Natural killer cell (primary cell): Measurements from ENCODE around the gene GFOD1. TPM values are rescaled to one million over a fixed set of nuclear protein-coding genes. Genes with fewer than 3 reads are reported as not detected.

Experiments used
- ATAC-seq, 3 donors: fragments of 150-1000 bp in 2 of 3; fragments of 200-7000 bp in 1 of 3; cut with Tn5 transposase; 1 replicate in 1 of 3; 2 replicates in 2 of 3; pipeline ENCODE4 v1.10.0; 2021; ENCODE audit warnings: mild to moderate bottlenecking in 2 of 3, moderate library complexity in 2 of 3
- DNase-seq, 2 donors: peaks; one replicate each; pipeline versions ENCODE4 v3.0.0 to v3.0.0-alpha.2; 2013 to 2021; ENCODE audit warnings: mixed read lengths in 1 of 2
- H3K27ac ChIP-seq: one replicate; pipeline ENCODE4 v1.5.1; 2013; ENCODE audit warnings: mild to moderate bottlenecking, low read length
- H3K27me3 ChIP-seq: one replicate; pipeline ENCODE4 v1.6.1; 2013; ENCODE audit warnings: low read length; ENCODE audit not compliant: control insufficient read depth, insufficient read depth
- H3K36me3 ChIP-seq: one replicate; pipeline ENCODE4 v1.6.1; 2013; ENCODE audit warnings: low read length; ENCODE audit not compliant: control insufficient read depth, insufficient read depth
- H3K4me1 ChIP-seq: one replicate; pipeline ENCODE4 v1.6.1; 2013; ENCODE audit warnings: low read length; ENCODE audit not compliant: control insufficient read depth, insufficient read depth
- H3K4me3 ChIP-seq: one replicate; pipeline ENCODE4 v1.5.1; 2013; ENCODE audit warnings: low read length
- H3K9me3 ChIP-seq: one replicate; pipeline ENCODE4 v1.6.1; 2013; ENCODE audit warnings: low read length; ENCODE audit not compliant: control insufficient read depth, insufficient read depth
- H3K27ac Mint-ChIP-seq, 2 donors: one replicate each; pipeline ENCODE4 v1.8.0; 2022; ENCODE audit warnings: mild to moderate bottlenecking in 2 of 2, mixed read lengths in 2 of 2, moderate library complexity in 1 of 2
- H3K27me3 Mint-ChIP-seq, 2 donors: one replicate each; pipeline ENCODE4 v1.8.0; 2022; ENCODE audit warnings: low read depth in 2 of 2, mixed read lengths in 2 of 2
- H3K36me3 Mint-ChIP-seq: one replicate; pipeline ENCODE4 v1.8.0; 2022; ENCODE audit warnings: mixed read lengths
- H3K4me1 Mint-ChIP-seq, 2 donors: one replicate each; pipeline ENCODE4 v1.8.0; 2022; ENCODE audit warnings: mixed read lengths in 2 of 2
- H3K4me3 Mint-ChIP-seq: one replicate; pipeline ENCODE4 v1.8.0; 2022; ENCODE audit warnings: mild to moderate bottlenecking, moderate library complexity, mixed read lengths
- H3K9me3 Mint-ChIP-seq, 2 donors: one replicate each; pipeline ENCODE4 v1.8.0; 2022; ENCODE audit warnings: mixed read lengths in 2 of 2
- WGBS: methylation state at CpG from one replicate; pipeline ENCODE4 v1.1.7; 2013; ENCODE audit warnings: missing lambda C conversion rate; ENCODE audit not compliant: insufficient coverage; 5-methylcytosine and 5-hydroxymethylcytosine counted together
- intact Hi-C: fragments of 100-400 bp; cut with micrococcal nuclease; formaldehyde crosslinking; loops from one replicate; pipeline ENCODE4 v1.14.2; 2022
- total RNA-seq, 4 donors: library from RNA; stranded (reverse); fragments of 120-200 nt in 1 of 4; gene quantifications; one replicate each; pipeline versions ENCODE4 v1.2.3 to v1.2.4, GENCODE V29; 2013 to 2022
- TF ChIP-seq, protein P1 (sequence below): fragments of 200-600 bp; IDR thresholded peaks from one replicate; pipeline ENCODE4 v1.8.0; 2022; ENCODE audit warnings: antibody characterized with exemption

The GFOD1 gene
- total RNA-seq, 3 donors from 2014 or later (not counting 1 experiment from before 2014, with no cell fraction given): 59.7 to 74.5 (median 71.2) TPM

DNA sequence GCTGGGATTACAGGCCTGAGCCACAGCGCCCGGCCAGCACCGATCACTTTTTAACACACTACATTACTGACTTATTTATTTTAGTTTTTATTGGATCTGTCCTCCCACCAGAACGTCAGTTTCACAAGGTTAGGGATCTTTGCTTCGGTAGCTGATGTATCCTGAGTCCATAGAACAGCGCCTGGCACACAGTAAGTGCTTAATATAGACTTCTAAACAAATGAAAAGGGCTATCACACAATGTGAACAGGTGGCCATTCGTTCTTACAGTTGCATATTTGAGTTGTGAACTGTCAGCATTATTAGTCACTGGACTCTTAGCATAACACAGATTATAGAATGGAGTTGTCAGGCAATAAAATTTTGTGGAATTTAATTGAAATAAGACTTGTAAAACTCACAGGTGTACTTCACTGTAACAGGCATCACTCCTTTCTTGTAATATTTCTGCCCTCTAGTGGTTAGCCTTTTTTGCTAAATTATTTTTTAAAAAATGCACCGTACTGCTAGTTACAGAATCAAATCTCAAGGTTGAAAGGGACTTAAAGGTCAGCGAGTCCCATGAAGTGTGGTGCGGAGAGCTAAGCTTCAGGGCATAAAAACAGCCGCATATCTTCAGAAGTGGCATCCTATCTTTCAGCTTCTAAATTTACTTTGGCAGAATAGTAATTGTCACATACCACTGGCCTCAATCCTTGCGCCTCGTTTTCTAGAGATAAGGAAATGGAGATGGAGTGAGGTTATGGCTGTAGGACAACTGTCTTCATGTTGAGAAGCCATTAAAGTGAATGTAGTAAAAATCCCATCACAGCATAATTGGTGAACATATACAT lies 155.7 kb downstream of the GFOD1 start:
- no peaks in the 10 kb centered on the region for H3K27me3 Mint-ChIP-seq
- peak overlapping the region in 1 of 2 donors; percentile 12 for H3K27ac Mint-ChIP-seq
- DNase-seq (peak in 1 of 2 donors; percentile 55), ATAC-seq (no peak)
- no peak overlapping the region for H3K27ac ChIP-seq
- no peaks in the 10 kb centered on the region for H3K36me3 ChIP-seq
- peaks cover 19 to 21% of the 10 kb centered on the region in 2 donors for H3K4me1 Mint-ChIP-seq
- no peaks in the 10 kb centered on the region for H3K36me3 Mint-ChIP-seq
- H3K9me3 Mint-ChIP-seq: no peaks in the 10 kb centered on the region
- H3K4me1 ChIP-seq: peaks cover 12% of the 10 kb centered on the region
- no peaks in the 10 kb centered on the region for H3K27me3 ChIP-seq
- TF ChIP-seq, protein P1, sequence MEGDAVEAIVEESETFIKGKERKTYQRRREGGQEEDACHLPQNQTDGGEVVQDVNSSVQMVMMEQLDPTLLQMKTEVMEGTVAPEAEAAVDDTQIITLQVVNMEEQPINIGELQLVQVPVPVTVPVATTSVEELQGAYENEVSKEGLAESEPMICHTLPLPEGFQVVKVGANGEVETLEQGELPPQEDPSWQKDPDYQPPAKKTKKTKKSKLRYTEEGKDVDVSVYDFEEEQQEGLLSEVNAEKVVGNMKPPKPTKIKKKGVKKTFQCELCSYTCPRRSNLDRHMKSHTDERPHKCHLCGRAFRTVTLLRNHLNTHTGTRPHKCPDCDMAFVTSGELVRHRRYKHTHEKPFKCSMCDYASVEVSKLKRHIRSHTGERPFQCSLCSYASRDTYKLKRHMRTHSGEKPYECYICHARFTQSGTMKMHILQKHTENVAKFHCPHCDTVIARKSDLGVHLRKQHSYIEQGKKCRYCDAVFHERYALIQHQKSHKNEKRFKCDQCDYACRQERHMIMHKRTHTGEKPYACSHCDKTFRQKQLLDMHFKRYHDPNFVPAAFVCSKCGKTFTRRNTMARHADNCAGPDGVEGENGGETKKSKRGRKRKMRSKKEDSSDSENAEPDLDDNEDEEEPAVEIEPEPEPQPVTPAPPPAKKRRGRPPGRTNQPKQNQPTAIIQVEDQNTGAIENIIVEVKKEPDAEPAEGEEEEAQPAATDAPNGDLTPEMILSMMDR: peak; percentile 60
- H3K4me3 ChIP-seq: no peak overlapping the region
- no peaks in the 10 kb centered on the region for H3K9me3 ChIP-seq
- WGBS: 64% methylated on average over 11 of the region's 13 CpGs
- peak overlapping the region; percentile 21 for H3K4me3 Mint-ChIP-seq
- intact Hi-C loops: loop anchor here (5.0 to 10.0 kb wide), 2 partner anchors 53 to 419 kb away; no protein-coding TSS in a partner anchor

DNA sequence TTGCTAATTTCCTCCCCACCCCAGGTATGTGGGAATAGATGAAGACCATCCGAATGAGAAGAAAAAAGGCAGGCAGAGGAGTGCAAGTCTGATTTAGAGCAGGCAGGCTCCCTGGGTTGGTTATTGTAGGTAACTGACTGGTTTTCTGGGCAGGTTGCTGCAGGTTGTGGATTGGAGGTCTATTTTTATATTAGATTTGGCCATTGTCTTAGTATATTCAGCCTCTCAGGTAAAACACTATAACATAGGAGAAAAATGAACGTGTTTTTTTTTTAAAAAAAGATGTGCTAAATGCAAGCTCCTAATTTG lies 158.6 kb downstream of the GFOD1 start:
- Histone ChIP-seq H3K36me3 (peaks cover 15% of the 10 kb centered on the region), H3K4me1 (peaks cover 8% of the 10 kb centered on the region), H3K27ac (peak overlapping the region; percentile 77), H3K27me3 (no peaks in the 10 kb centered on the region), H3K9me3 (no peaks in the 10 kb centered on the region), H3K4me3 (peak overlapping the region; percentile 74)
- no peaks in the 10 kb centered on the region for H3K9me3 Mint-ChIP-seq
- no peak for DNase-seq
- 0% methylated on average over 1 of the region's 2 CpGs for WGBS
- H3K27ac Mint-ChIP-seq: peak overlapping the region; percentile 93 to 95
- H3K4me1 Mint-ChIP-seq: peaks cover 14 to 20% of the 10 kb centered on the region in 2 donors
- ATAC-seq: peak in 1 of 3 donors; percentile 2
- H3K36me3 Mint-ChIP-seq: peaks cover under 1% of the 10 kb centered on the region
- peak overlapping the region; percentile 92 for H3K4me3 Mint-ChIP-seq
- intact Hi-C loops: loop anchor here (2.0 to 5.0 kb wide), 4 partner anchors 100 to 288 kb away; partner anchors contain the start of genes GFOD1, NOL7 and SIRT5
- TF ChIP-seq, protein P1: no peak
- H3K27me3 Mint-ChIP-seq: no peaks in the 10 kb centered on the region

DNA sequence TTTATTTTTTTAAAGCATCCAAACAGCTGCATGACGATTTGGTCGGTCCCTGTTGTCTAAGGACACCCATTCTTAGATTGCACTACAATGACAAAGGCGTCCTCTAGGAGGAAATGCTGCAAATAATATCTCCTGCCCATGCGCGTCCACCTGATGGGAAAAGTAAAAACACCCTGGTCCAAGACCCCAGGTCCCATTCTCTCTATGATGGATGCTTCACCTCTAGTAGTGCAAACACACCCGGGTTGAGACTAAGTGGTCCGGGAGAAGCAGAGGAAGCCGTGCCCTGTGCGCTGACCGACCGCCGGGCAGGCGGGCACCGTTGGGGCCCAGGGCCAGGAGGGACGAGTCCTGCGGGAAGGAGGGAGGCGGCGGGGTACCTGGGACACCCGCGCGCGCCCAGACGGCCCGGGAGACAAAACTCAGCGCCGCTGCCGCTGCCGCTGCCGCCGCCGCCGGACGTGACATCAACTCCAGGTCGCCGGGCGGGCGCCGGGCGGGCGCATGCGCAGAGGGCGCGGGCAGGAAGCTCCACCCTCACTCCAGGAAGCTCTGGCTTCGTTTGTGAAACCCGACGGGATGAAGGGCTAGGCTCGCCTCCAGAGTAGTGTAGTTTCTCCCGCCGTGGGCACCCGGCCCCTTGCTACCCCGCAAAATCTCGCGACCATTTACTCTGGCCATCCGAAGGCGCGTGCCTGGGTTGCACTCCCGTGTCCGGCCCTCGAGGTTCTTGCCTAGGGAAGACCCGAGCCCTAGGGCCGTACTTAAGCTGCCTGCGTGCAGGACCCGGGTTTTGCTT lies 159.1 kb downstream of the GFOD1 start, which contains the start of gene TBC1D7:
TSS of gene TBC1D7 (minus strand) at position 462 of the 799 bp plus-strand sequence. CDS start 1,639 bp downstream, outside the sequence.
- peak within 1 kb of the TSS; percentile 92 for H3K4me3 Mint-ChIP-seq
- ATAC-seq (peak; percentile 89 to 95 (median 90)), DNase-seq (peak; percentile 94 to 95)
- H3K4me3 ChIP-seq: peak within 1 kb of the TSS; percentile 74
- H3K27me3 ChIP-seq: no peaks in the 10 kb centered on the region
- TF ChIP-seq, protein P1: no peak
- peak within 1 kb of the TSS; percentile 93 to 95 for H3K27ac Mint-ChIP-seq
- H3K4me1 ChIP-seq: peaks cover 8% of the 10 kb centered on the region
- H3K4me1 Mint-ChIP-seq: peaks cover 14 to 20% of the 10 kb centered on the region in 2 donors
- peaks cover 21% of the 10 kb centered on the region for H3K36me3 ChIP-seq
- peak within 1 kb of the TSS; percentile 90 for H3K27ac ChIP-seq
- intact Hi-C loops: loop anchor here (2.0 to 5.0 kb wide), 4 partner anchors 101 to 289 kb away; partner anchors contain the start of genes GFOD1, NOL7 and SIRT5
- H3K36me3 Mint-ChIP-seq: peaks cover 6% of the 10 kb centered on the region
- H3K27me3 Mint-ChIP-seq: no peaks in the 10 kb centered on the region
- 0% methylated on average over 63 of the region's 63 CpGs for WGBS
- no peaks in the 10 kb centered on the region for H3K9me3 Mint-ChIP-seq
- H3K9me3 ChIP-seq: no peaks in the 10 kb centered on the region
